ENCODE measurements around the gene ZFP28.

Gene ZFP28

DNA sequence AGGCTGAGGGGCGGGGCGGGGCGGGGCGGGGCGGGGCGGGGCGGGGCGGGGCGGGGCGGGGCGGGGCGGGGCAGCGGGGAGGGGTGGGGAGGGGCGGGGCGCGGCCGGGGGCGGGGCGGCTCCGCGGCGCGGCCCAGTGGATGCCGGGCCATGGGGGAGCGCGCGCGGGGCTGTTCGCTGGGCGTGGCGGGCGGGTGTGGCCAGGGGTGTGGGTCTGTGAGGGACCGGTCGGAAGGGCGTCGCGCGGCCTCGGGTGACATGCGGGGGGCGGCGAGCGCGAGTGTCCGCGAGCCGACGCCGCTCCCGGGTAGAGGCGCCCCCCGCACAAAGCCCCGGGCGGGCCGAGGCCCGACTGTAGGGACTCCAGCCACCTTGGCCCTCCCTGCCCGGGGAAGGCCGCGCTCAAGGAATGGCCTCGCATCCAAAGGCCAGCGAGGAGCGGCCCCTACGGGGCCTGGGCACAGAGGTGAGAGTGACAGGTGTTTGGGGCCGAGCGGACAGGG is at the start of gene ZFP28:
ZFP28 (plus strand) TSS at position 188 of the 503 bp plus-strand sequence; CDS start at position 259, 71 bp downstream.
- DNase-seq, result no peak

DNA sequence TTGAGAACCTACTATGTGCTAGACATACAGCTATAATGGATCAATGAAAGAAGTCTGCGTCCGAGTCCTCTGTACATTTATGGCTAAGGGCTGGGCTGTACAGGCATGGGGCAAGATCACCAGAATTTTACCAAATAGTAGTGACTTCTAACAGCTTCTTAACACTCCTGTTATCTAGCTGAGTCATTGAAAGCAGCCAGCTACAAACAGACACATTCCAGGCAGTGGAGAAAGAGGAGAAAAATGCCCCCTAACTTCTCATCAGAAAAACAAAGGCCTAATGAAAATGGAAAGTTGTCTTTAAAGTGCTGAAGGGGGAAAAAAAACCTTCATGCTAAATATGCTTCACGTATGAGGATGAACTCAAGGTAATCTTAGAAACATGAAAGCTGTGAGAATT is 47.3 kb upstream of the ZFP28 start:
- DNase-seq, result no peak

GRCh38 chr19:56504581-56504980 is 34.2 kb upstream of the ZFP28 start:
- DNase-seq, result peak; percentile 5

- DNase-seq, result peak; percentile 98
These were observed 31.1 kb upstream of the ZFP28 start, which contains the start of gene ZNF471 for GRCh38 chr19:56507446-56508289. TSS of gene ZNF471 (plus strand) at chr19:56507855. CDS start at chr19:56511572, 3,717 bp downstream.

DNA sequence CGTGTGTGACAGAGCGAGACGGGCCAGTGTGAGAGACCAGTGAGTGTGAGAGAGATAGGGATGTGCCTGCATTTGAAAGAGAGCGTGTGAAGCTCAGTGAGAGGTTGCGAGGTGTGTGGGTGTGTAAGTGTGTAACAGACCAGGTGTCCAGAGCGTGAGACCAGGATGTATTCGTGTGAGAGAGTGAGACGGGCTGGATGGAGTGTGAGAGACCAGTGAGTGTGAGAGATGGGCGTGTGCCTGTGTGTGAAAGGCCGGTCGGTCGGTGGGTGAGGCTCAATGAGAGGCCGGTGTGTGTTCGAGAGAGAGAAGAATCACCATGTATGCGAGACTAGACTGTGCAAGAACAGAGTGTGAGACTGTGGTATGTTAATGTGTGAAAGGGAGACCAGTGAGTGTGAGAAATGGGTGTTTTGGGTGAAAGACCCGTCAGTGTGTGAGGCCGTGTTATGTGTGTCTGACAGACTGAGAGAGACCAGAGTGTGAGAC is 30.4 kb upstream of the ZFP28 start:
- DNase-seq, result no peak

DNA sequence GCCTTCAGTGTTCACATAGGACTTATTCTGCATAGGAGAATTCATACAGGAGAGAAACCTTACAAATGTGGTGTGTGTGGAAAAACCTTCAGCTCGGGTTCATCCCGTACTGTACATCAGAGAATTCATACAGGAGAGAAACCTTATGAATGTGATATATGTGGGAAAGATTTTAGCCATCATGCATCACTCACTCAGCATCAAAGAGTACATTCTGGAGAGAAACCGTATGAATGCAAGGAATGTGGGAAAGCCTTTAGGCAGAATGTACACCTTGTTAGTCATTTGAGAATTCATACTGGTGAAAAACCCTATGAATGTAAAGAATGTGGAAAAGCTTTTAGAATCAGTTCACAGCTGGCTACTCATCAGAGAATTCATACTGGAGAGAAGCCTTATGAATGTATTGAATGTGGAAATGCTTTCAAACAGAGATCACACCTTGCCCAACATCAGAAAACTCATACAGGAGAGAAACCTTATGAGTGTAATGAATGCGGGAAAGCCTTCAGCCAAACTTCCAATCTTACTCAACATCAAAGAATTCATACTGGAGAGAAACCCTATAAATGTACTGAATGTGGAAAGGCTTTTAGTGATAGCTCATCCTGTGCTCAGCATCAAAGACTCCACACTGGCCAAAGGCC is 13.4 kb upstream of the ZFP28 start:
- no peak for DNase-seq

- no peak for DNase-seq
These were observed 1.3 kb upstream of the ZFP28 start for GRCh38 chr19:56537442-56537841.

DNA sequence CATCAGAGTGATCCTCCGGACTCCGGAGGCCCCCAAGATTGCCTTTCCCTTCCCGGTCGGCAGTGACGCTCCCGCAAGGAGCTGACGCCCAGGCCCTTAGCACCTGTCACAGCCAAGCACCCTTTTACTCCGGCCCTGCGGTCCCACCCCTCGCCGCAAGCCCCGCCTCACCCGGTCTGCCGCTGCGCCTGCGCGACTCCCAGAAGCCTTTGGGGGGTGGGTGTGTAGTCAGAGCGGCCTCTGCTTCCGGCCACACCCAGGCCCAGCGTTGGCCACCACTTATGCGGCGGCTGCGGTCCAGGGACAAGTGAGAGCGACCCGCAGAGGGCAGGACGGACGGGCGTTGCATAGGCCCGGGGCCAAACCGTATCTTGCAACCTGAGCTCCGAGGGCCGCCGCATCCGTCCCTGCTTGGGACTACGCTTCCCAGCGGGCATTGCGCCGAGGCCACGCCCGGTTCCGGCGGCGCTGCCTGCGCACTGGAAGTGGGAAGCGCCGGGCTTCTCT is 441 bp upstream of the ZFP28 start:
- peak; percentile 85 for DNase-seq

- no peak for DNase-seq
These were observed 5.0 kb downstream of the ZFP28 start for GRCh38 chr19:56543776-56544175.

GRCh38 chr19:56547535-56547934 is 8.8 kb downstream of the ZFP28 start:
- DNase-seq, result no peak

- no peak for DNase-seq
These were observed 15.6 kb downstream of the ZFP28 start for GRCh38 chr19:56554272-56554869.

GRCh38 chr19:56562766-56563165 is 24.0 kb downstream of the ZFP28 start:
- DNase-seq, result no peak

- DNase-seq, result peak; percentile 17
These were observed 28.1 kb downstream of the ZFP28 start for GRCh38 chr19:56566904-56567273.

- peak; percentile 91 for DNase-seq
These were observed 28.7 kb downstream of the ZFP28 start, which contains the start of gene ZNF470 for GRCh38 chr19:56567274-56568120. TSS of gene ZNF470 (plus strand) at chr19:56567468. CDS start at chr19:56570312, 2,844 bp downstream.

- no peak for DNase-seq
These were observed 33.8 kb downstream of the ZFP28 start for GRCh38 chr19:56572589-56572988.

GRCh38 chr19:56573914-56574313 is 35.2 kb downstream of the ZFP28 start:
- no peak for DNase-seq

DNA sequence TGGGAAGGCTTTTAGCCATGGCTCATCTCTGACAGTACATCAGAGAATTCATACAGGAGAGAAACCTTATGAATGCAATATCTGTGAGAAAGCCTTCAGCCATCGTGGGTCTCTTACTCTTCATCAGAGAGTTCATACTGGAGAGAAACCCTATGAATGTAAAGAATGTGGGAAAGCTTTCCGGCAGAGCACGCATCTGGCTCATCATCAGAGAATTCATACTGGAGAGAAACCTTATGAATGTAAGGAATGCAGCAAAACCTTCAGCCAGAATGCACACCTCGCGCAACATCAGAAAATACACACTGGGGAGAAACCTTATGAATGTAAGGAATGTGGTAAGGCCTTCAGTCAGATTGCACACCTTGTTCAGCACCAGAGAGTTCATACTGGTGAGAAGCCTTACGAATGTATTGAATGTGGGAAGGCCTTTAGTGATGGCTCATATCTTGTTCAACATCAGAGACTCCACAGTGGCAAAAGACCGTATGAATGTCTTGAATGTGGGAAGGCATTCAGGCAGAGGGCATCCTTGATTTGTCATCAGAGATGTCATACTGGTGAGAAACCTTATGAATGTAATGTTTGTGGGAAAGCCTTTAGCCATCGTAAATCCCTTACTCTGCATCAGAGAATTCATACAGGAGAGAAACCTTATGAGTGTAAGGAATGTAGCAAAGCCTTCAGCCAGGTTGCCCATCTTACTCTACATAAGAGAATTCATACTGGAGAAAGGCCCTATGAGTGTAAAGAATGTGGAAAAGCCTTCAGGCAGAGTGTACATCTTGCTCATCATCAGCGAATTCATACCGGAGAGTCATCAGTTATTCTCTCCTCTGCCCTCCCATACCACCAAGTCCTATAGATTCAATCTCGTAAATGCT is 39.2 kb downstream of the ZFP28 start:
- DNase-seq, result no peak

- no peak for DNase-seq
These were observed 55.7 kb downstream of the ZFP28 start for GRCh38 chr19:56594446-56594782.

- peak; percentile 85 for DNase-seq
These were observed 56.2 kb downstream of the ZFP28 start, which contains the start of gene ZNF71 for GRCh38 chr19:56594783-56595547. TSS of gene ZNF71 (plus strand) at chr19:56595302. CDS start at chr19:56601559, 6,257 bp downstream.

GRCh38 chr19:56595548-56595899 is 56.8 kb downstream of the ZFP28 start:
- no peak for DNase-seq
